Diencephalon (tissue), 1 donor: Measurements from ENCODE around the gene APRT. TPM values are rescaled to one million over a fixed set of nuclear protein-coding genes. Genes with fewer than 3 reads are reported as not detected.

ENCODE experiments used
- total RNA-seq: library from RNA; depleted of rRNA; stranded (reverse); fragments of >200 nt; gene quantifications from one replicate; pipeline ENCODE4 v1.2.3, GENCODE V29; 2014

Gene APRT
- total RNA-seq = 15.0 TPM

GRCh38 chr16:88811769-88812512 is at the start of gene APRT:
Gene APRT, minus strand, starts transcription at chr16:88811928. Its CDS starts 29 bp downstream, at chr16:88811899.

GRCh38 chr16:88856828-88857727 is 45.4 kb upstream of the APRT start, which contains the start of the genes GALNS and TRAPPC2L:
Gene GALNS, minus strand, starts transcription at chr16:88856947. Its CDS starts 70 bp downstream, at chr16:88856877.
Gene TRAPPC2L, plus strand, starts transcription at chr16:88857127. Its CDS starts 24 bp downstream, at chr16:88857151.

GRCh38 chr16:88803264-88803987 is 8.3 kb downstream of the APRT start, which contains the start of gene CDT1:
Gene CDT1, plus strand, starts transcription at chr16:88803789. Its CDS starts 43 bp downstream, at chr16:88803832.

GRCh38 chr16:88785106-88785924 is 26.4 kb downstream of the APRT start, which contains the start of gene PIEZO1:
Gene PIEZO1, minus strand, starts transcription at chr16:88785220. Its CDS starts 256 bp downstream, at chr16:88784964.

Other genes starting within 250 kb of the APRT start
- 19.8 TPM for gene ZC3H18, start 241.5 kb downstream of the APRT start, total RNA-seq
- not detected for gene IL17C, start 173.4 kb downstream of the APRT start, total RNA-seq
- 28.8 TPM for gene CYBA, start 160.9 kb downstream of the APRT start, total RNA-seq
- gene MVD, start 148.8 kb downstream of the APRT start, total RNA-seq = 45.7 TPM
- not detected for gene SNAI3, start 125.4 kb downstream of the APRT start, total RNA-seq
- gene RNF166, start 105.5 kb downstream of the APRT start, total RNA-seq = 10.8 TPM
- 14.3 TPM for gene CTU2, start 105.4 kb downstream of the APRT start, total RNA-seq
- gene PIEZO1, start 26.7 kb downstream of the APRT start, total RNA-seq = 7.8 TPM
- 7.8 TPM for gene CDT1, start 8.1 kb downstream of the APRT start, total RNA-seq
- gene GALNS, start 45.0 kb upstream of the APRT start, total RNA-seq = 17.5 TPM
- 35.8 TPM for gene TRAPPC2L, start 45.2 kb upstream of the APRT start, total RNA-seq
- not detected for gene PABPN1L, start 54.7 kb upstream of the APRT start, total RNA-seq
- gene CBFA2T3, start 165.3 kb upstream of the APRT start, total RNA-seq = 2.3 TPM